GM19324 (cell line): ENCODE results near the gene PSMD11.

Source experiments
- ATAC-seq: cut with Tn5 transposase; IDR thresholded peaks from one replicate; pipeline ENCODE4 v1.9.1; 2021; ENCODE audit warnings: mild to moderate bottlenecking, moderate library complexity; ENCODE audit not compliant: unreplicated experiment, low FRiP score

Gene PSMD11

GRCh38 chr17:32488604-32489180, 44.4 kb downstream of the PSMD11 start:
- no peak for ATAC-seq

GRCh38 chr17:32489320-32490100, 45.2 kb downstream of the PSMD11 start:
- ATAC-seq = no peak

- no peak for ATAC-seq
Observed at GRCh38 chr17:32490101-32490482, 45.8 kb downstream of the PSMD11 start.

GRCh38 chr17:32491371-32492263, 47.3 kb downstream of the PSMD11 start:
- ATAC-seq = no peak

GRCh38 chr17:32492264-32492589, 47.9 kb downstream of the PSMD11 start:
- ATAC-seq = no peak

GRCh38 chr17:32492648-32493289, 48.5 kb downstream of the PSMD11 start:
- no peak for ATAC-seq

GRCh38 chr17:32493571-32493970, 49.3 kb downstream of the PSMD11 start:
- ATAC-seq = no peak

GRCh38 chr17:32493976-32494513, 49.7 kb downstream of the PSMD11 start:
- no peak for ATAC-seq

GRCh38 chr17:32494621-32495358, 50.5 kb downstream of the PSMD11 start:
- ATAC-seq = no peak

- ATAC-seq = no peak
Observed at GRCh38 chr17:32495359-32496231, 51.3 kb downstream of the PSMD11 start.

GRCh38 chr17:32496395-32497073, 52.2 kb downstream of the PSMD11 start:
- no peak for ATAC-seq

- ATAC-seq = no peak
Observed at GRCh38 chr17:32497431-32498205, 53.3 kb downstream of the PSMD11 start.

GRCh38 chr17:32498391-32498790, 54.1 kb downstream of the PSMD11 start:
- no peak for ATAC-seq

GRCh38 chr17:32502013-32502412, 57.7 kb downstream of the PSMD11 start:
- no peak for ATAC-seq

GRCh38 chr17:32502710-32503109, 58.4 kb downstream of the PSMD11 start:
- no peak for ATAC-seq

GRCh38 chr17:32503251-32504165, 59.2 kb downstream of the PSMD11 start:
- ATAC-seq = no peak
